Bronchial epithelial cell (primary cell): ENCODE results near the gene WIPF3. TPM values are rescaled to one million over a fixed set of nuclear protein-coding genes. Genes with fewer than 3 reads are reported as not detected.

Experiments used
- DNase-seq: peaks from one replicate; pipeline ENCODE4 v3.0.0-alpha.2; 2010; ENCODE audit warnings: low read depth
- FAIRE-seq: peaks from 2 replicates; lab custom pipeline; 2011; peaks lifted over from hg19 to GRCh38; lab: Jason Lieb, UNC
- H3K27me3 ChIP-seq: 2 replicates; pipeline ENCODE4 v1.5.1; 2011; ENCODE audit warnings: low read length; ENCODE audit not compliant: control insufficient read depth, insufficient read depth
- H3K36me3 ChIP-seq: 2 replicates; pipeline ENCODE4 v1.5.1; 2011; ENCODE audit warnings: low read length; ENCODE audit not compliant: control insufficient read depth, insufficient read depth
- H3K4me3 ChIP-seq: 2 replicates; pipeline ENCODE4 v1.5.1; 2011; ENCODE audit warnings: mild to moderate bottlenecking, low read depth, low read length, control low read depth
- CTCF ChIP-seq: IDR thresholded peaks from 2 replicates; pipeline ENCODE4 v1.5.1; 2011; ENCODE audit warnings: mild to moderate bottlenecking, moderate library complexity, low read length, control low read depth, inconsistent platforms; ENCODE audit not compliant: insufficient read depth, severe bottlenecking
- total RNA-seq: library from RNA; depleted of rRNA; stranded (reverse); fragments of >200 nt; gene quantifications from 2 replicates; pipeline ENCODE4 v1.2.1, GENCODE V29; 2014

The WIPF3 gene
- total RNA-seq, 1 donor from 2014 or later, result under 0.01 TPM

- DNase-seq (no peak), FAIRE-seq (no peak)
- H3K36me3 ChIP-seq, result no peaks in the 10 kb centered on the region
- H3K27me3 ChIP-seq, result peaks cover 46% of the 10 kb centered on the region
- no peak overlapping the region for H3K4me3 ChIP-seq
- TF ChIP-seq CTCF, result no peak
Measured at GRCh38 chr7:29810297-29810696, 4.0 kb downstream of the WIPF3 start.

DNA sequence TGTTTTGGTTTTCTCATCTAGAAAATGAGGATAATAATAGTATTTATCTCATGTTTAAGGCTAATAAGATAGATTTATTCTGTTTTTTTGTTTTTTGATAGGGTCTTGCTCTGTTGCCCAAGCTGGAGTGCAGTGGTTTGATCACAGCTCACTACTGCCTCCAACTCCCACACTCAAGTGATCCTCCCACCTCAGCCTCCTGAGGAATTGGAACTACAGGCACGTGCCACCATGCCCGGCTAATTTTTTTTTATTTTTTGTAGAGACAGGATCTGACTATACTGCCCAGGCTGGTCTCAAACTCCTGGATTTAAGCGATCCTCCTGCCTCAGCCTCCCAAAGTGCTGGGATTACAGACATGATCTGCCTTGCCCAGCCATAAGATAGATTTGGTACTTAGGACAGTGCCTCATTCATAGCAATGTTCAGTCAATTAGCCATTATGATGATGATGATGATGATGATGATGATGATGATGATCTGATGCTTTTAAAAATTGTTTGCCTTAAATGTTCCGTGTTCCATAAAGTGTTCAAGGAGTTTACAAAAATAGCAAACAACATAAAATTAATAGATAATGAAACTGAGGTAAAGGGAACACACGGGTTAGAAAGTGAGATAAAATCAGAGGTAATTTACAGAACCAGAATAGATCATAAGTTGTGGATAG lies 4.6 kb downstream of the WIPF3 start:
- FAIRE-seq (no peak), DNase-seq (no peak)
- TF ChIP-seq CTCF, result no peak
- H3K4me3 ChIP-seq, result no peak overlapping the region
- peaks cover 40% of the 10 kb centered on the region for H3K27me3 ChIP-seq
- no peaks in the 10 kb centered on the region for H3K36me3 ChIP-seq

DNA sequence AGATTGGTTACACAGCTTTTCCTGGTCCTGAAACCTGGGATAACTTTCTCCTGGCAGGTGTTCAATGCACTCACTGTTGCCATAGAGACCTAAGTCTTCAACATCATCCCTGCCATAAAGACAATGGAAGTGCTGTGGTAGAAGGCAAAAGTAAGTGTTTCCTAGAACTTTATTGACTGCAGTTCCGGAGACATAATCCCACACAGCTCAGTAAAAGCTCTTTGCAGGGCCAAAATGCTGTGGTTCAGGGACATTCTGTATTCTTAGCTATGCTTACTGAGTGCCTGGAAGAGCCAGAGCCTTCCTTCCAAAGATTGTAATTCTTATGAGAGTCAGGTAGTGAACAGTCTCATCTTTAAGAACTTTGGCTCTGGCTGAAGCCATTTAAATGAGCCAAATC lies 5.3 kb downstream of the WIPF3 start:
- H3K27me3 ChIP-seq, result peaks cover 37% of the 10 kb centered on the region

DNA sequence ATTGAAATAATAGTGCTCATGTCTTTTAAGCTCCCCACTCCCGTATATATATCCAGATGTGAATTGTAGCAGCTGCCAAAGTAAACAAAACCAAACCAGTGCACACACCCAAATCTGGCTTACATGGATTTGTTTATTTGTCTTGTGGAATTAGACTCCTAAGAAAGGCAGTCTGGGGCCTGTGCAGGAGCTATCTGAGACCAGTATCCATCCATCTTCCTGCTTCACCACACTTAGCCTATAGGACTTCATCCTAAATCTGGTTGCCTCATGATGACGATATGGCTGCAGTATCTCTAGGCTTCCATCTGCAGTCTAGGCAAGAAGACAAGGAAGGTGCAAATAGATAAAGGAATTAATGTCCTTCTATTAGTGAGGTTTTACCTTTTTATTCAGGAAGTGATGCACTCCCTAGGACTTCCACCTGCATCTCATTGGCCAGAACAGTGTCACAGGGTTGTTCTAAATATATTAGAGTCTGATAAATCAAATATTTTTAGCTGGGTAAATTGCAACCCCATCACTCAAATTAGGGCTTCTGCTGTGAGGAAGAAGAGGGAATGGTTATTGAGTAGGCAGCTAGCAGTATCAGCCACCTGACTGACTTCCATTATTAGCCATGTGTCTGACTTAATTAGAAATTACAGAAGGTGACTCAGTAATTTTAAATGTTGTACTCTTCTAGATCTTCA lies 6.0 kb downstream of the WIPF3 start:
- no peaks in the 10 kb centered on the region for H3K36me3 ChIP-seq
- H3K27me3 ChIP-seq, result peaks cover 31% of the 10 kb centered on the region
- no peak for TF ChIP-seq CTCF
- H3K4me3 ChIP-seq, result no peak overlapping the region
- FAIRE-seq, result no peak
- DNase-seq, result no peak

More for the DNA sequence above, 5.3 kb downstream of the WIPF3 start:
- Histone ChIP-seq H3K36me3 (no peaks in the 10 kb centered on the region), H3K4me3 (no peak overlapping the region)
- no peak for FAIRE-seq
- no peak for DNase-seq
- no peak for TF ChIP-seq CTCF

GRCh38 chr7:29815181-29816105 lies 9.1 kb downstream of the WIPF3 start:
- Histone ChIP-seq H3K36me3 (no peaks in the 10 kb centered on the region), H3K27me3 (peaks cover 9% of the 10 kb centered on the region), H3K4me3 (no peak overlapping the region)
- TF ChIP-seq CTCF, result no peak
- FAIRE-seq, result peak; percentile 73
- no peak for DNase-seq
